Activated T-cell treated with anti-CD3 and anti-CD28 coated beads for 48 hours (primary cell): Measurements from ENCODE around the gene VWA1.
"Not testable (repeated sequence)": the region's sequence is repeated elsewhere in the genome, so short reads cannot be mapped to it uniquely, and the experiment has no call there.

Experiments used
- DNase-seq: peaks from one replicate; pipeline ENCODE4 v3.0.0-alpha.2; 2020; ENCODE audit warnings: low read depth

The VWA1 gene

GRCh38 chr1:1484976-1485750 lies 49.7 kb downstream of the VWA1 start:
- DNase-seq: not testable (repeated sequence)

DNA sequence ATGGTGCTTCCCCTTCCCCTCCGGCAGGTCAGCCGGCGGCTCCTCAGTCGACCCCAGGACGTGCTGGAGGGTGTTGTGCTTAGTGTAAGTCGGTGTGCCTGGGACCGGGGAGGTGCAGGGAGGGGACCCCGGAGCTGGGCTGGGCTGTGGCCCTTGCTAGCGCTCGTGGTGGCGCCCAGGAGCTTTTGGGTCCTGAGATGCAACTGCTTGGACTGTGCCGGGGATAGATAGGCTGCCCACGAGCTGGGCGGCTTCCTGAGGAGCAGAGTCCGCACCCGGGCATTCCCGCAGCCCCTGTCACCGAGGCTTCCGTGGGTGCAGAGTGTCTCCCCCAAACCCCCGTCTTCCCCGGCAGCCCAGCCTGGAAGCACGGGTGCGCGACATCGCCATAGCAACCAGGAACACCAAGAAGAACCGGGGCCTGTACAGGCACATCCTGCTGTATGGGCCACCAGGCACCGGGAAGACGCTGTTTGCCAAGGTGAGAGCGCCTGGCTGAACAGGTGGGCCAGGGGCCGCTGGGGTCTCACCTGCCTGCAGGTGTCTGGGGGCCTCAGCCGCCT lies 50.3 kb downstream of the VWA1 start:
- not testable (repeated sequence) for DNase-seq

DNA sequence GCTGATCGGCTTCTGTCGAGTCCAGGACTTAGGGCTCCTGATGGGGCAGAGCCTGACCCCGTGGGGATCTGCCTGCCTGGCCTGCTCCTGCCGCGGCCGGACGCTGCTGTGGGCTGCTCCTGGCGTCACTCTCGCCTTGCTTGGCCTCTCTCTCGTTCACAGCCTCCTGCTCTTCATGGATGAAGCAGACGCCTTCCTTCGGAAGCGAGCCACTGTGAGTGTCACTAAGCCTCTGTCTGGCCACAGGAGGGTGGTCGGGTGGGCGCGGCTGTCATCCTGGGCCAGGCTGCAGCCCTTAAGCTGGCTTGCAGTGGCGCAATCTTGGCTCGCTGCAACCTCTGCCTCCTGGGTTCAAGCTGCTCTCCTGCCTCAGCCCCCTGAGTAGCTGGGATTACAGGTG lies 52.2 kb downstream of the VWA1 start:
- no peak for DNase-seq

- no peak for DNase-seq
Observed at GRCh38 chr1:1489231-1489630, 53.7 kb downstream of the VWA1 start.

- DNase-seq: no peak
Observed at GRCh38 chr1:1489861-1490260, 54.4 kb downstream of the VWA1 start.

GRCh38 chr1:1490633-1491230 lies 55.2 kb downstream of the VWA1 start:
- DNase-seq: no peak

- DNase-seq: no peak
Observed at GRCh38 chr1:1491601-1492000, 56.1 kb downstream of the VWA1 start.
